Adipocyte (in vitro differentiated cells): Measurements from ENCODE around the gene NFKBIA.
"Not testable (repeated sequence)": the region's sequence is repeated elsewhere in the genome, so short reads cannot be mapped to it uniquely, and the experiment has no call there.

ENCODE experiments used
- DNase-seq: peaks from one replicate; pipeline ENCODE4 v3.0.0-alpha.2; 2015; ENCODE audit warnings: low read depth
- H3K27me3 ChIP-seq: replicated peaks from 2 replicates; pipeline ENCODE4 v1.7.0; 2013; ENCODE audit warnings: mild to moderate bottlenecking, low read length, moderate library complexity; ENCODE audit not compliant: control insufficient read depth, insufficient read depth
- H3K36me3 ChIP-seq: 2 replicates; pipeline ENCODE4 v1.7.0; 2013; ENCODE audit warnings: low read length, mild to moderate bottlenecking, moderate library complexity; ENCODE audit not compliant: control insufficient read depth, insufficient read depth, severe bottlenecking
- H3K4me1 ChIP-seq: 2 replicates; pipeline ENCODE4 v1.7.0; 2013; ENCODE audit warnings: mild to moderate bottlenecking, low read length, moderate library complexity; ENCODE audit not compliant: control insufficient read depth, insufficient read depth
- H3K4me3 ChIP-seq: 2 replicates; pipeline ENCODE4 v1.7.0; 2013; ENCODE audit warnings: mild to moderate bottlenecking, low read length, moderate library complexity
- H3K9ac ChIP-seq: 2 replicates; pipeline ENCODE4 v1.7.0; 2013; ENCODE audit warnings: mild to moderate bottlenecking, low read length, moderate library complexity
- H3K9me3 ChIP-seq: 2 replicates; pipeline ENCODE4 v1.7.0; 2013; ENCODE audit warnings: mild to moderate bottlenecking, low read length, moderate library complexity; ENCODE audit not compliant: control insufficient read depth

NFKBIA gene

DNA sequence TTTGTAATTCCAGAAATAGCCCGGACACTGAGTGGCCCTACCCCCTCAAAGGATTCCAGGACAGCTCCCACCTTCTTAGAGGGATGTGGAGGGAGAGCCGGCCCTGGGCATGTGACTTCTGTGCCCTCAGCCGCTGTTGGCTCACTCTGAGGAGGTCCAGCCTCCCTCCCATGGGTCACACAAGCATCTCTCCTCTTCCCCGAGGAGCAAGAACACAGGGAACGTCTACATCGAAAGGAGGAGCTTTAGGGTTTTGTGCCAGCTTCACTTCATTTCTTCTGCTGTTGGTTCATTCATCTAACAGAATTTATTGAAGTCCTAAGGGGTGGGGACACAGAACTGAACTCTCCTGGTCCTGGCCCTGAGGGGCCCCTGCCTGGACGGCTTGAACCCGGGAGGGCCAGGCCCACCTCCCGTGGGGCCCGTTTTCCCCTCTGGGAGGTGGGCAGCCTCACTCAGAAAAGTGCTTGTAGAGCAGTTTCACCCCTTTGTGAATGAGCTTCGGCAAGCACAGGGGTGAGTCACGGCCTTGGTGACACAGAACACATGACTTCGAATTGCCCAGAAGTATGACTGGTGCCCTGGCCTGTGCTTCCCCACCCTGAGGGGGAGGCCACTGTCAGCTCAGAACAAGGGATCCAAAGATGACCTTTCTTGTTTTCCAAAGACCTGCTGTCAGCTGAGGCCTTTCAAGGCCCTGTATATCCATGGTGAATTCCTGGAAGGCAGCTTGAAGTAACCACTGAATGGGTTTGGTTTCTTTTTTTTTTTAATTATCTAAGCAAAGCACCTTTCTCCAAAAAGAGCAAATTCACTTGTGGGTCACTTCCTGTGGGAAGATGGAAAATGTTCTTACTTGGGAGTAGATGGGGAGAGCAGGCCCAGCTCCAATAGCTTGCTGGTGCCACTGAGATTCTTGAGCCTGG is 39.2 kb downstream of the NFKBIA start:
- peak overlapping the region; percentile 21 for H3K4me3 ChIP-seq
- peak; percentile 79 for DNase-seq
- peaks cover 62% of the 10 kb centered on the region for H3K4me1 ChIP-seq
- no peaks in the 10 kb centered on the region for H3K27me3 ChIP-seq
- H3K9me3 ChIP-seq = no peaks in the 10 kb centered on the region
- H3K9ac ChIP-seq = peak overlapping the region; percentile 63
- no peaks in the 10 kb centered on the region for H3K36me3 ChIP-seq

GRCh38 chr14:35362911-35363374 is 41.6 kb downstream of the NFKBIA start:
- H3K9me3 ChIP-seq = no peaks in the 10 kb centered on the region
- peaks cover 48% of the 10 kb centered on the region for H3K4me1 ChIP-seq
- no peak overlapping the region for H3K9ac ChIP-seq
- no peaks in the 10 kb centered on the region for H3K36me3 ChIP-seq
- H3K4me3 ChIP-seq = no peak overlapping the region
- H3K27me3 ChIP-seq = no peaks in the 10 kb centered on the region
- DNase-seq = no peak

GRCh38 chr14:35362450-35362849 is 42.1 kb downstream of the NFKBIA start:
- H3K4me3 ChIP-seq = no peak overlapping the region
- no peaks in the 10 kb centered on the region for H3K9me3 ChIP-seq
- no peaks in the 10 kb centered on the region for H3K27me3 ChIP-seq
- DNase-seq = no peak
- H3K9ac ChIP-seq = peak overlapping the region; percentile 25
- no peaks in the 10 kb centered on the region for H3K36me3 ChIP-seq
- H3K4me1 ChIP-seq = peaks cover 43% of the 10 kb centered on the region

GRCh38 chr14:35361141-35361480 is 43.4 kb downstream of the NFKBIA start:
- no peak overlapping the region for H3K9ac ChIP-seq
- no peaks in the 10 kb centered on the region for H3K36me3 ChIP-seq
- DNase-seq = no peak
- no peaks in the 10 kb centered on the region for H3K9me3 ChIP-seq
- H3K27me3 ChIP-seq = no peaks in the 10 kb centered on the region
- H3K4me3 ChIP-seq = no peak overlapping the region
- peaks cover 30% of the 10 kb centered on the region for H3K4me1 ChIP-seq

GRCh38 chr14:35359655-35360054 is 44.9 kb downstream of the NFKBIA start:
- H3K36me3 ChIP-seq, H3K9ac ChIP-seq, H3K27me3 ChIP-seq, H3K4me3 ChIP-seq, H3K9me3 ChIP-seq, DNase-seq: not testable (repeated sequence)
- H3K4me1 ChIP-seq = peaks cover 15% of the 10 kb centered on the region

- Histone ChIP-seq H3K36me3 (no peaks in the 10 kb centered on the region), H3K9ac (no peak overlapping the region), H3K4me1 (no peaks in the 10 kb centered on the region), H3K27me3 (no peaks in the 10 kb centered on the region), H3K9me3 (no peaks in the 10 kb centered on the region), H3K4me3 (no peak overlapping the region)
- DNase-seq = peak; percentile 55
Observed at GRCh38 chr14:35355981-35356841, 48.3 kb downstream of the NFKBIA start.

DNA sequence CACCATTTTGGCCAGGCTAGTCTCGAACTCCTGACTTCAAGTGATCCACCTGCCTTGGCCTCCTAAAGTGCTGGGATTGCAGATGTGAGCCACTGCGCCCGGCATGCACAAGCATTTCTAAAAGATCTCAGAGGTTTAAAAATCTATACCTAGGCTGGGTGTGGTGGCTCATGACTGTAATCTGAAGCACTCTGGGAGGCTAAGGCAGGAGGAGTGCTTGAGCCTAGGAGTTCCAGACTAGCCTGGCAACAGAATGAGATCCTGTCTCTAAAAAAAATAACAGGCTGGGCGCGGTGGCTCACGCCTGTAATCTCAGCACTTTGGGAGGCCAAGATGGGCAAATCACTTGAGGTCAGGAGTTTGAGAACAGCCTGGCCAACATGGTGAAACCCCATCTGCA is 49.3 kb downstream of the NFKBIA start:
- H3K4me3 ChIP-seq, H3K27me3 ChIP-seq, H3K36me3 ChIP-seq, H3K9me3 ChIP-seq, H3K4me1 ChIP-seq, DNase-seq, H3K9ac ChIP-seq: not testable (repeated sequence)

- no peak for DNase-seq
- H3K36me3 ChIP-seq = no peaks in the 10 kb centered on the region
- no peak overlapping the region for H3K9ac ChIP-seq
- no peak overlapping the region for H3K4me3 ChIP-seq
- no peaks in the 10 kb centered on the region for H3K9me3 ChIP-seq
- H3K27me3 ChIP-seq = no peaks in the 10 kb centered on the region
- H3K4me1 ChIP-seq = no peaks in the 10 kb centered on the region
Observed at GRCh38 chr14:35353409-35354172, 51.0 kb downstream of the NFKBIA start.

GRCh38 chr14:35352274-35353233 is 52.0 kb downstream of the NFKBIA start:
- Histone ChIP-seq H3K9me3 (no peaks in the 10 kb centered on the region), H3K4me3 (no peak overlapping the region), H3K9ac (no peak overlapping the region), H3K4me1 (no peaks in the 10 kb centered on the region), H3K36me3 (no peaks in the 10 kb centered on the region), H3K27me3 (peaks cover 2% of the 10 kb centered on the region)
- no peak for DNase-seq

GRCh38 chr14:35351897-35352273 is 52.7 kb downstream of the NFKBIA start:
- H3K36me3 ChIP-seq = no peaks in the 10 kb centered on the region
- DNase-seq = no peak
- H3K4me3 ChIP-seq = no peak overlapping the region
- H3K9ac ChIP-seq = no peak overlapping the region
- peaks cover 6% of the 10 kb centered on the region for H3K27me3 ChIP-seq
- H3K9me3 ChIP-seq = no peaks in the 10 kb centered on the region
- H3K4me1 ChIP-seq = no peaks in the 10 kb centered on the region
